ENCODE data around the gene ARV1.

Gene ARV1

GRCh38 chr1:230978491-230979388, at the start of gene ARV1, which contains the start of gene TTC13:
TSS of gene ARV1 (plus strand) at chr1:230979094. CDS start at chr1:230979106, 12 bp downstream.
TSS of gene TTC13 (minus strand) at chr1:230978861. CDS start at chr1:230978830, 31 bp downstream.
- peak; percentile 87 for TF ChIP-seq GATA2 (IDR thresholded peaks at IDR 0.05; ENCODE audit: low read depth, low read length)
- no peak for TF ChIP-seq GATA3 (IDR thresholded peaks at IDR 0.05; ENCODE audit: low read depth, low read length)

DNA sequence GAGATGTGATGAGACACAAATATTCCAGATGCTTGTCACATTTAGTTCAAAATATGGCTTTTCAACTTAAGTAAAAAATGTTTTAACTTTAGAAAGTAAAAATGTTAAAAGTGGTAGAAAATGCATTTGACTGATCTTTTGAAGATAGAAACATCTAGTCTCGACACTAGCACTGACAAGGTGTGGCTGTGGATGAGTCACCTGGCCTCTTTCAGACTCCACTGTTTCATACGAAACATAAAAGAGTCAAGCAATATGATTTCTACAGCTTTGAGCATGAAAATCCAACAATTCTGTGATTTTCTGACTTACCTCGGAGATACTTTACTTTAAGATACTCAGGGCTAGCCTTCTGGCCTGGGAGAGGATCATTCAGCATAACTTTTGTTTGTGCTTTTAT, 47.9 kb upstream of the ARV1 start:
- no peak for TF ChIP-seq GATA3 (IDR thresholded peaks at IDR 0.05; ENCODE audit: low read depth, low read length)
- no peak for TF ChIP-seq GATA2 (IDR thresholded peaks at IDR 0.05; ENCODE audit: low read depth, low read length)

DNA sequence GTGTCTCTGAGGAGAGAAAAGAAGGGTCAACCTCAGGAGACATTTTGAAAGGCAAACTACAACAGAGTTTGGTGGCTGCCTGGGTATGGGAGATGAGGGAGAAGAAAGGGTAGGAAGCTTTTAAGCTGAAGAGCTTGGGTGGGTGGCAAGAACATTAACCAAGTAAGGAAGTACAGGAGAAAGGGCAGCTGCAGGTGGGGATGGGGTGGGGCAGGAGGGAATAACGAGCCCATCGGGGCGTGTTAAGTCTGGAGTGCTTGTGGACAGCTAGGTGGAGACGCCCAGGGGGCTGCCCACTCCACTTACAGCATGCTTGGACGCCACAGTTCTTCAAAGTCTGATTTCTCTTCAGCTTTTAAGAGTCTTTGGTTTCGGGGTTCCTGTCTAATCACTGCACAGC, 43.0 kb upstream of the ARV1 start:
- no peak for TF ChIP-seq GATA2 (IDR thresholded peaks at IDR 0.05; ENCODE audit: low read depth, low read length)
- TF ChIP-seq GATA3 (IDR thresholded peaks at IDR 0.05; ENCODE audit: low read depth, low read length) = no peak

DNA sequence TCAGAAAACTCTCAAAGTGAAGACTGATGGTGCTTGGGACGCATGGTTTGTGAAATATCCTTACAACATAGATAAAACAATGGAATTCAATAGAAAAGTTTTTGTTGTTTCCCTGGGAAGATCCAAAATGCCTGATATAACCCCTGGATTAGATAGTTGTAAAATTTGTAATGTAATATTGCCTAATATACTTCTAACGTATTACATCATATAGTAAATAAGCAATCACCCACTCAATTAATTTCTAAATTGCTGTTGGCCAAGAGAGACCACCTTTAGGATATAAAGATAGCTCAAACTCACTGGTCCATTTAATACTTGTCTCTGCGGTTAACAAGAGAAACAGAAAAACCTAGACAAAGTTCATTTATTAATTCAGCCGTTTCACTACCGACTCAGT, 42.4 kb upstream of the ARV1 start:
- TF ChIP-seq GATA3 (IDR thresholded peaks at IDR 0.05; ENCODE audit: low read depth, low read length) (no peak), GATA2 (IDR thresholded peaks at IDR 0.05; ENCODE audit: low read depth, low read length) (no peak)

- TF ChIP-seq GATA2 (IDR thresholded peaks at IDR 0.05; ENCODE audit: low read depth, low read length) (no peak), GATA3 (IDR thresholded peaks at IDR 0.05; ENCODE audit: low read depth, low read length) (no peak)
Measured at GRCh38 chr1:230937371-230937770, 41.5 kb upstream of the ARV1 start.

DNA sequence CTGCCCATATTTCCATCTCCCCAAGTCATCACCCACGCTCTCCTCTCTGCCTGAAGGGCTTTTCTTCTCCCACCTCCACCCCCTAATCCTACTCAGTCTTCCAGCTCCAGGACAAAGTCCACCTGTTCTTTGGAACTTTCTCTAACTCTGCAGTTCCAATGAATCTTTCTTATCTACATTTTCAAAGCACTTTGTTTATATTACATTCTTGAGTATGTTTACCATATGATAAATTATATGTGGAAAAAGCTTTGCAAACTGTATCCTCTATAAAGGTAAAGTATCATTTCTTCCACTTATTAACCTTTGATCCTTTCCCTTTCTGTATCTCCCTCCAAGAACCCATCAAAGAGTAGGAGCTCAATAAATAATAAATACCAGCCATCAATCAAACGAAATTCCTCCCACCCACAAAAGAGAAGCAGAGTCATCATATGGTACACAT, 39.9 kb upstream of the ARV1 start:
- TF ChIP-seq GATA3 (IDR thresholded peaks at IDR 0.05; ENCODE audit: low read depth, low read length) (no peak), GATA2 (IDR thresholded peaks at IDR 0.05; ENCODE audit: low read depth, low read length) (no peak)

- TF ChIP-seq GATA2 (IDR thresholded peaks at IDR 0.05; ENCODE audit: low read depth, low read length) (no peak), GATA3 (IDR thresholded peaks at IDR 0.05; ENCODE audit: low read depth, low read length) (no peak)
Measured at GRCh38 chr1:230939806-230940489, 38.9 kb upstream of the ARV1 start.

- TF ChIP-seq GATA3 (IDR thresholded peaks at IDR 0.05; ENCODE audit: low read depth, low read length) (no peak), GATA2 (IDR thresholded peaks at IDR 0.05; ENCODE audit: low read depth, low read length) (no peak)
Measured at GRCh38 chr1:230940848-230941247, 38.0 kb upstream of the ARV1 start.

- TF ChIP-seq GATA2 (IDR thresholded peaks at IDR 0.05; ENCODE audit: low read depth, low read length) (no peak), GATA3 (IDR thresholded peaks at IDR 0.05; ENCODE audit: low read depth, low read length) (no peak)
Measured at GRCh38 chr1:230943048-230943593, 35.8 kb upstream of the ARV1 start.

DNA sequence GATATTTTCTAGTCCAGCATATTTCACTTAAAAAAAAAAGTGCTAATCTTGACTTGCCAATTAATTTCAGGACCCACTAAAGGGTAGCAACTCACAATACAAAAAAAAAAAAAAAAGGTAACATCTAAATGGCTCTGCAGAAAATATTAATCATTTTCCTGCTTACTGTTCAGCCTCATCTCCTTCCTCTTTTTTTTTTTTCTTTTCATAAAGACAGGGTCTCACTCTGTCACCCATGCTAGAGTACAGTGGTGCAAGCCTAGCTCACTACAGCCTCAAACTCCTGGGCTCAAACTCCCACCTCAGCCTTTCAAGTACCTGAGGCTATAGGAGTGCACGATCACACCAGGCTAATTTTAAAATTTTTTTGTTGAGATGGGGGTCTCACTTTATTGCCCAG, 30.6 kb upstream of the ARV1 start:
- TF ChIP-seq GATA2 (IDR thresholded peaks at IDR 0.05; ENCODE audit: low read depth, low read length) (no peak), GATA3 (IDR thresholded peaks at IDR 0.05; ENCODE audit: low read depth, low read length) (no peak)

DNA sequence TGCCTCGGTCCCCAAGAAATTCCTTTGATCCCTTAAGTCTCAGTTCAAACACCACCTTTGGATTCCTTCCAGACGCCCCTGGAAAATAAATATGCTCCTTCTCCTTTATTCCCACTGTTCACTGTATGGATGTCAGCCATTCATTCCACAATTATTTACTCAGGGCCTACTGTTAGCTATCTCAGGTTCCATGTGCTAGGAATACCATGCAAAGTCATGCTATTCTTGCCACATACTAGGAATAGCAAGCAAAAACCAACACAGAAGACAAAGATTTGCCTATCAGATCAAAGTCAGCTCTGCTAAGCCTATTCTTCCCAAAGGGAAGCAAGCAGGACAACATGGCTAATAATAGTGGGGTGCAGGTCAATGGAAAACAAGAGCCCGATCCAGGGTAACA, 30.0 kb upstream of the ARV1 start:
- no peak for TF ChIP-seq GATA2 (IDR thresholded peaks at IDR 0.05; ENCODE audit: low read depth, low read length)
- TF ChIP-seq GATA3 (IDR thresholded peaks at IDR 0.05; ENCODE audit: low read depth, low read length) = no peak

DNA sequence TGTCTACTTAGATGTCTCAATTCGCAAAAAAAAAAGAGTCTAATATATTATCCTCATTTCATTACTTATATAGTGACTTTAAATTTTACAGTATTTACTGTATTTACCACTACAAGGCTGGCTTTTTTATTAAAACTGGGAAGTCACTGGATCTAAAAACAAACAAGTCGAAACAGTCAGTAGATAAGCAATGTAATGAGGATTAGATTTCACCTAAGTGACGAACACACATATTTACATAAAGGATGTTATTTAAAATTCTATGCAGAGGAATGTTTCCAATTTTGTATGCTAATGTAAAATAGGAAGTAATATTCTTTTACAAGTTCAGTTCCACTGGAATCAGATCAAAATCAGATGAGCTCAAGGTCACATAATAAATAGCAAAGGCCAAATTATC, 28.5 kb upstream of the ARV1 start:
- TF ChIP-seq GATA3 (IDR thresholded peaks at IDR 0.05; ENCODE audit: low read depth, low read length) = no peak
- TF ChIP-seq GATA2 (IDR thresholded peaks at IDR 0.05; ENCODE audit: low read depth, low read length) = no peak

DNA sequence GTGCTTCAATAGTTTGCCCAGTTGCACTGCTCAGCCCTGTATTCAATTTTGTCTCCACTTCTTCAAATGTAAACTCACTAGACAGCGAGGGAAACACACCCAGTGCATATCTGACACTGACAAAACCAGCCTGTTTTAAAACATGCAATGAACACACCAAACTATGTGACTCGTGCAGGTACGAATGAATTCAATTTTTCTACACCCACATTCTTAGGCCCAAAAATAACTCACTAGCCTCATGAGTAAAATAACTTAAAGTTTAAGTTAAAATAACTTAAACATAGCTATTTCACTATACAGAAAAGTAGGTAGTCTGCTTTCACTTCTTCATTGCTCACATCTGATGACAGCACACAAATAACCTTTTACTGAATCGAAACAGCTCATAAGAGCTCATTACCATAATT, 21.3 kb upstream of the ARV1 start:
- TF ChIP-seq GATA3 (IDR thresholded peaks at IDR 0.05; ENCODE audit: low read depth, low read length) (no peak), GATA2 (IDR thresholded peaks at IDR 0.05; ENCODE audit: low read depth, low read length) (no peak)

DNA sequence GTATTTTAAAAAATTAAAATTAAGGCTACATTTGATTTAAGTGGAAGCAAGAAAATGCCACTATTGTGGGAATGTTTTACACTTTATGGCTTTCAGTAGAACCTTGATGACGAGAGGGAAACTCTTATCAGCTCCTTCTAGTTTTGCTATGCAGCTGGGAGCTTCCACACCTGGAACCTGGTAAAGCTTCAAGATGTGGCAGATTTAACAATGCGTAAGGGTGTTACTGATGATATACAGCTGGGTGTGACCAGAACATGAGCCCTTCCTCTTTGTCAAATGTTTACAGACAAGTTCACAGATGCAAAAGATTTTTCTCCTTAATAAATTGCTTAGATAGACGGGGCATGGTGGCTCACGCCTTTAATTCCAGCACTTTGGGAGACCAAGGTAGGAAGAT, 20.5 kb upstream of the ARV1 start:
- TF ChIP-seq GATA3 (IDR thresholded peaks at IDR 0.05; ENCODE audit: low read depth, low read length) (no peak), GATA2 (IDR thresholded peaks at IDR 0.05; ENCODE audit: low read depth, low read length) (no peak)
